Tibial nerve (tissue), 4 donors: ENCODE results near the gene LSP1. TPM values are rescaled to one million over a fixed set of nuclear protein-coding genes. Genes with fewer than 3 reads are reported as not detected.

Experiments
- DNase-seq, 2 donors: peaks; one replicate each; pipeline ENCODE4 v3.0.0-alpha.2; 2019; ENCODE audit warnings: low spot score in 2 of 2
- H3K27ac ChIP-seq, 4 donors: fragments of 200-600 bp; sonication (generic) in 3 of 4; one replicate each; pipeline ENCODE4 v1.5.1; 2017 to 2019; ENCODE audit warnings: mild to moderate bottlenecking in 1 of 4
- H3K27me3 ChIP-seq, 2 donors: fragments of 200-600 bp; sonication (generic) in 1 of 2; one replicate each; pipeline versions ENCODE4 v1.5.1 to v1.6.0; 2017 to 2019
- H3K36me3 ChIP-seq, 3 donors: fragments of 200-600 bp; sonication (generic); one replicate each; pipeline ENCODE4 v1.5.1; 2018 to 2019
- H3K4me1 ChIP-seq, 4 donors: fragments of 200-600 bp; sonication (generic) in 3 of 4; one replicate each; pipeline ENCODE4 v1.5.1; 2017 to 2019
- H3K4me3 ChIP-seq, 4 donors: fragments of 200-600 bp; sonication (generic) in 3 of 4; one replicate each; pipeline ENCODE4 v1.5.1; 2017 to 2019; ENCODE audit warnings: mild to moderate bottlenecking in 1 of 4, moderate library complexity in 1 of 4
- H3K9me3 ChIP-seq, 4 donors: fragments of 200-600 bp; sonication (generic) in 3 of 4; one replicate each; pipeline ENCODE4 v1.5.1; 2017 to 2019
- CTCF ChIP-seq, 5 experiments: fragments of 200-600 bp in 3 of 5; fragments of 450-650 bp in 2 of 5; sonication (generic) in 3 of 5; IDR thresholded peaks; one replicate each; pipeline ENCODE4 v1.5.1; 2016 to 2019; ENCODE audit warnings: antibody characterized with exemption in 5 of 5, mild to moderate bottlenecking in 3 of 5, moderate library complexity in 2 of 5
- EP300 ChIP-seq, 2 donors: sonication (generic); formaldehyde crosslinking; IDR thresholded peaks; one replicate each; pipeline ENCODE4 v1.6.1; 2017; ENCODE audit warnings: antibody characterized with exemption in 2 of 2, mild to moderate bottlenecking in 1 of 2
- POLR2A ChIP-seq, 2 donors: fragments of 450-650 bp; IDR thresholded peaks; one replicate each; pipeline ENCODE4 v1.6.1; 2017; ENCODE audit warnings: antibody characterized with exemption in 2 of 2, mild to moderate bottlenecking in 2 of 2, moderate library complexity in 2 of 2
- WGBS, 2 donors: methylation state at CpG; one replicate each; pipeline ENCODE4 v1.1.5; 2018; 5-methylcytosine and 5-hydroxymethylcytosine counted together
- total RNA-seq, 4 donors: library from RNA; depleted of rRNA; stranded (reverse); fragments of >200 nt; gene quantifications; one replicate each; pipeline ENCODE4 v1.1.0, GENCODE V29; 2016

The LSP1 gene
- total RNA-seq, 4 donors from 2014 or later = 36.9 to 69.0 (median 50.2) TPM

- TF ChIP-seq POLR2A (IDR thresholded peaks at IDR 0.05) = no peak
- TF ChIP-seq EP300 (IDR thresholded peaks at IDR 0.05) = no peak
- no peak for TF ChIP-seq CTCF (IDR thresholded peaks at IDR 0.05)
- WGBS, 2 donors = 81 to 83% methylated on average over 39 to 41 of the region's 41 CpGs
- Histone ChIP-seq H3K27me3 (no peaks in the 10 kb centered on the region), H3K4me3 (no peak overlapping the region), H3K36me3 (no peaks in the 10 kb centered on the region), H3K27ac (peak overlapping the region in 2 of 4 donors; percentile 60 to 76), H3K4me1 (peaks cover 0 to 66% (median 3%) of the 10 kb centered on the region in 4 donors), H3K9me3 (no peaks in the 10 kb centered on the region)
- DNase-seq = no peak
These were observed 73.5 kb downstream of the LSP1 start for GRCh38 chr11:1926156-1927025.

DNA sequence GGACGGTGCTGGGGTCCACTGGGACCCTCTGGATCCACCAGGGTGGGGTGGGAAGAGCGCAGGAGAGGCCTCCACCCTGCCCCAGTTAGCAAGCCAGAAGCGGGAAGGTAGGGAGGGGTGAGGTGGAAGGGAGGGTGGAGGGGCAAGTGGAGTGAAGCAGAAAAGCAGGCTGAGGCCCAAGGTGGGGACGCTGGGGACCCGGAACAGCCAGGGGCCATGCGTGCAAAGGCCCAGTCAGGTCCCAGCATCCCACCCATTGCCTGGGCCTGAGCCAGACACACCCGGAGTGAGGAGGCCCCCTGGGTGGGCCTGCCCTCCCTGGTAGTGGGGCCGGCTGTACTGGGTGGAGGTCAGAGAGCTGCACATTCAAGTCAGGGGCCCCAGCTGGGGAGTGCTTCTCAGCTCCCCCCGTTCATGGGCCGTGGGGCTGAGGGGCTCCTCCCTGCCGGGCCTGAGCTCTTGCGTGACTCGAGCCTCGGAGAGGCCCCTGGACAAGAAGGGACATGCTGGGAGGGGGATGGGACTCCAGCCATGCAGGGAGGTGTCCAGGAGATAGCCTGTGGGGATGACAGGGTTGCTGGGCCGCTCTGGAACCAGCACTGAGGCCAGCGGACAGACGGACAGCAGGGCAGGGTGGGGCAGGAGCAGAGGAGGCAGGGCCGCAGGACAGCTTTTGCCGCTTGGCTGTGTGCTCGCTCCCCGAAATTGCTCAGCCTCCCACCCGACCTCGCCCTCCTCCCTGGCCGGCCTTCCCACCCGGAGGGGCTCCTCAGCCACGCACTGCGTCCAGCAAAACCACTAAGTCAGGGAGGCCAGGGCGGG is 74.4 kb downstream of the LSP1 start:
- 59 to 62% methylated on average over 21 to 28 of the region's 28 CpGs for WGBS, 2 donors
- Histone ChIP-seq H3K4me3 (no peak overlapping the region), H3K4me1 (peaks cover 0 to 66% (median 3%) of the 10 kb centered on the region in 4 donors), H3K9me3 (no peaks in the 10 kb centered on the region), H3K36me3 (no peaks in the 10 kb centered on the region), H3K27me3 (no peaks in the 10 kb centered on the region), H3K27ac (peak overlapping the region in 2 of 4 donors; percentile 60 to 76)
- TF ChIP-seq EP300 (IDR thresholded peaks at IDR 0.05) = no peak
- TF ChIP-seq POLR2A (IDR thresholded peaks at IDR 0.05) = no peak
- no peak for TF ChIP-seq CTCF (IDR thresholded peaks at IDR 0.05)
- no peak for DNase-seq

- Histone ChIP-seq H3K9me3 (no peaks in the 10 kb centered on the region), H3K27me3 (no peaks in the 10 kb centered on the region), H3K4me1 (peaks cover 0 to 61% (median 3%) of the 10 kb centered on the region in 4 donors), H3K36me3 (no peaks in the 10 kb centered on the region), H3K27ac (peak overlapping the region in 3 of 4 donors; percentile 53 to 76 (median 60)), H3K4me3 (no peak overlapping the region)
- no peak for TF ChIP-seq CTCF (IDR thresholded peaks at IDR 0.05)
- no peak for TF ChIP-seq POLR2A (IDR thresholded peaks at IDR 0.05)
- TF ChIP-seq EP300 (IDR thresholded peaks at IDR 0.05) = no peak
- 71 to 88% methylated on average over 13 to 14 of the region's 20 CpGs for WGBS, 2 donors
- DNase-seq = no peak
These were observed 75.1 kb downstream of the LSP1 start for GRCh38 chr11:1927848-1928469.

- TF ChIP-seq POLR2A (IDR thresholded peaks at IDR 0.05) (no peak), CTCF (IDR thresholded peaks at IDR 0.05) (no peak), EP300 (IDR thresholded peaks at IDR 0.05) (no peak)
- DNase-seq = no peak
- Histone ChIP-seq H3K27me3 (no peaks in the 10 kb centered on the region), H3K4me1 (peaks cover 0 to 57% (median 3%) of the 10 kb centered on the region in 4 donors), H3K4me3 (no peak overlapping the region), H3K36me3 (no peaks in the 10 kb centered on the region), H3K27ac (peak overlapping the region in 3 of 4 donors; percentile 53 to 76 (median 60)), H3K9me3 (no peaks in the 10 kb centered on the region)
- 44 to 73% methylated on average over 8 to 13 of the region's 13 CpGs for WGBS, 2 donors
These were observed 75.6 kb downstream of the LSP1 start for GRCh38 chr11:1928470-1928890.
